SK-N-SH treated with all-trans-retinoic acid at 6 μM for 48 hours (cell line): ENCODE data around the gene TBCD.

Experiments used
- PATZ1 ChIP-seq: fragments of 250-450 bp; sonication (Bioruptor Pico); IDR thresholded peaks from 2 replicates; pipeline ENCODE4 v1.8.0; 2020; ENCODE audit warnings: mild to moderate bottlenecking, moderate library complexity, borderline replicate concordance
- RARB ChIP-seq: fragments of 250-450 bp; sonication (Bioruptor Pico); IDR thresholded peaks from 2 replicates; pipeline ENCODE4 v1.8.0; 2021; ENCODE audit warnings: mild to moderate bottlenecking, moderate library complexity
- ZFP3 ChIP-seq: fragments of 250-450 bp; sonication (Bioruptor Pico); IDR thresholded peaks from 2 replicates; pipeline ENCODE4 v1.5.0; 2020; ENCODE audit warnings: mild to moderate bottlenecking, moderate library complexity
- ZNF8 ChIP-seq: fragments of 450-650 bp; formaldehyde crosslinking; IDR thresholded peaks from 2 replicates; pipeline ENCODE4 v1.5.0; 2020; ENCODE audit warnings: mild to moderate bottlenecking, moderate library complexity

DNA sequence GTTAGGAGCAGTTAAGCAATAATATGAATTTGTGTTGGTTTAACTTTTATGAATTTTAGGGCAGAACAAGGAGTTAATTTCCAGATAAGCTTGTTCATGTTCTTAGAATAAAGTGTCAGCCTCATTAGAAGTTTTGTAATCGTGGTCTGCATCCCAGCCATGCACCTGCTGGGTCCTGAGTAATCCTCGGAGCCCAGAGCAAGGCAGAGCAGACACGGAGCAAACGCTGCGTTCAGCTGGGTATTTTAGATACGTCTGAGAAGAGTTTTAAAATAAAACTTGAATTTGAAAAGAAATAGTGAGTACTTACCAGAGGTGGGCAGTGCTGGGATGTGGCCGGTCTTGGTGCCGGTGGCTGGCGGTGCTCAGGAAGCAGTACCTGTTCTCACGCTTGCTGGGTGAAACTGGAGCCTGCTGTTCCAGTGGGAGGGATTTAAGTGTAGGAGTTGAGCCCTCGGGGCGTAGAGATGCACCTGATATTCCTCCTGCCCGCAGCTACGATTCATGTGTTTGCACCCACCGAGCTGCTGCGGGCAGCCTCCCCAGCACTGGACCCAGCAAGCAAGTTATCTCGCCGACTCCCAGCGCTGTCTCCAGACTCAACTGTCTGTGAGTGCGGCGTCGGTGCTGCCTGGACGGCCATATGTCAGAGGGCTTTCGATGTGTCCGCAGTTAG is 87.9 kb downstream of the TBCD start, which contains the start of gene ZNF750:
- TF ChIP-seq RARB (CRISPR knock-in tag) (no peak), PATZ1 (CRISPR knock-in tag) (no peak), ZNF8 (no peak), ZFP3 (CRISPR knock-in tag) (no peak)
